ENCODE data around the gene IL34. TPM values are rescaled to one million over a fixed set of nuclear protein-coding genes. Genes with fewer than 3 reads are reported as not detected.
A peak's percentile ranks its signal among the peaks of the same experiment; 100 is the strongest.

The IL34 gene
- total and polyA plus RNA-seq, 2 of the 13 experiments (the other 11 are each of a cell fraction or from before 2014, with no cell fraction given), result 1.2 to 1.3 TPM

GRCh38 chr16:70681382-70682238 is 35.3 kb downstream of the IL34 start (continued):
- TF ChIP-seq ZBTB10 (CRISPR knock-in tag; IDR thresholded peaks at IDR 0.05; ENCODE audit: borderline replicate concordance) (peak; percentile 79; the same call in 1 of the 2 replicates), ATRX (CRISPR knock-in tag; IDR thresholded peaks at IDR 0.05; ENCODE audit: borderline replicate concordance) (no peak), PAX8 (CRISPR knock-in tag; IDR thresholded peaks at IDR 0.05; ENCODE audit: borderline replicate concordance) (no peak), FOXJ3 (CRISPR knock-in tag; IDR thresholded peaks at IDR 0.05; ENCODE audit: borderline replicate concordance) (peak; percentile 38), YY1 (IDR thresholded peaks at IDR 0.05; ENCODE audit: insufficient read depth, insufficient replicate concordance, low read depth, low read length) (peak; percentile 43), ZNF710 (CRISPR knock-in tag; IDR thresholded peaks at IDR 0.05; ENCODE audit: borderline replicate concordance) (peak; percentile 55; the same call in 1 of the 2 replicates), ZNF235 (CRISPR knock-in tag; IDR thresholded peaks at IDR 0.05; ENCODE audit: borderline replicate concordance) (peak; percentile 90; the same call in 1 of the 2 replicates), ZBTB34 (CRISPR knock-in tag; IDR thresholded peaks at IDR 0.05) (peak; percentile 75; the same call in 1 of the 2 replicates), PRPF4 (IDR thresholded peaks at IDR 0.05; ENCODE audit: low read depth, low read length, poor library complexity, severe bottlenecking) (no peak), TAF1 (CRISPR knock-in tag; IDR thresholded peaks at IDR 0.05) (peak; percentile 58; the same call in 1 of the 2 replicates), PAXIP1 (CRISPR knock-in tag; conservative IDR thresholded peaks at IDR 0.05) (peak; percentile 90), ZNF260 (CRISPR knock-in tag; IDR thresholded peaks at IDR 0.05; ENCODE audit: borderline replicate concordance, low read depth) (no peak), GFI1 (CRISPR knock-in tag; IDR thresholded peaks at IDR 0.05; ENCODE audit: borderline replicate concordance) (peak; percentile 62), ZBTB26 (CRISPR knock-in tag; IDR thresholded peaks at IDR 0.05; ENCODE audit: borderline replicate concordance) (0 out of 2 replicates have a peak, but pooled peaks have one; percentile 41), MAF1 (CRISPR knock-in tag; IDR thresholded peaks at IDR 0.05; ENCODE audit: borderline replicate concordance) (peak; percentile 87; the same call in 1 of the 2 replicates)
